NCI-H510A (cell line): Measurements from ENCODE around the gene SPOCK1.
A peak's percentile ranks its signal among the peaks of the same experiment; 100 is the strongest.

ENCODE experiments used
- DNase-seq: peaks from one replicate; lab custom pipeline; 2025; lab: John Stamatoyannopoulos, UW

Gene SPOCK1

DNA sequence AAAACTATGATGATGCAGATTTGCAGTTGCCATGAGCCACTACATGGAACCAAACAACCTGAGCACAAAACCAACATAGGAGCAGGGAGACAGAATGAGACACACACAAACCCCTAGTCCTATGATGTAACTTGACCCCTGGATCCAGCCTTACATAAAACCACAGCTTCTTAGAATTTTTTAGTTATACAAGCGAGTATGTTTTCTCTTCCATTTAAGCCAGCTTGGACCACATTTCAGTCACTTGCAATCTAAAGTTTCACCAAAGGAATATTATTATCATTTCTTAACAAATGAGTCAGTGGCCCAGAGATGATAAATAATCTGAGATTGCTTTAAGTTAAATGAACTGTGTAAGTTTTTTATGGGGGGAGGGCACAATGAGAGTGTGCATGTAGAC, 6.8 kb downstream of the SPOCK1 start:
- no peak for DNase-seq

DNA sequence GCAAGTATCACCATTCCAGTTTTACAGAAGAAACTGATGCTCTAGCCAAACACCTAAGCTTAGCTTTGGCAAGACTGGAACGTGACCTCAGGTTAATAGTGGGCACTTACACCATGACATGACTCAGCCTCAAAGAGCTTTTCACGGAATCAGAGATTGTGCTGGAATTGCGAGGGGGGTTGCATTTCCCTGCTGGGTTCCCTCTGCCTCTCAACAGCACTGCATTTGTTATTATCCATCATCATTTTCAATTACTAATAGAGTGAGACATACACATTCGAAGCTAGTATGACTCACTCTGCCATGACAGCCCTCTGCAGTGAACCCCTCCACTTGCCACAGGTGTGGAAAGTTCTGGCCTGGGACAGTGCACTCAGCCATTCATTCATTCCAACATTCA, 8.0 kb downstream of the SPOCK1 start:
- no peak for DNase-seq

DNA sequence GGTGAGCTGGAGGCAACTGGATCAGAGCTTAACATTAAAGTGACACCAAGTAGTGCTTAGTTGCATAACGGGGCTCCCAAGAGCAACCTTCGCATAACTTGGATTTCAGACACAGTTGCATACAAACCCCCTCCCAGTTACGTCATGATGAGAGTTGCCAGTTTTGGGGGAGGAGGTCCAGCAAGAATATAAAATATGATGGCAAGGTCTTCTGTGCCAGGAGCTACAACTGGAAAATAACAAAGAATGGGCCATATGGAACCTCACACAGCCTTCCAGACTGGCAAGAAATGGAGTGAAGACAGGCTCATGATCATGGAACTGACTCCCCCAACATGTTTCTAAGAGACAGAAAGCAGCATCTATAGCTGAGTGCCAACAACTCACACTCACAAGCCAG, 8.5 kb downstream of the SPOCK1 start:
- no peak for DNase-seq

DNA sequence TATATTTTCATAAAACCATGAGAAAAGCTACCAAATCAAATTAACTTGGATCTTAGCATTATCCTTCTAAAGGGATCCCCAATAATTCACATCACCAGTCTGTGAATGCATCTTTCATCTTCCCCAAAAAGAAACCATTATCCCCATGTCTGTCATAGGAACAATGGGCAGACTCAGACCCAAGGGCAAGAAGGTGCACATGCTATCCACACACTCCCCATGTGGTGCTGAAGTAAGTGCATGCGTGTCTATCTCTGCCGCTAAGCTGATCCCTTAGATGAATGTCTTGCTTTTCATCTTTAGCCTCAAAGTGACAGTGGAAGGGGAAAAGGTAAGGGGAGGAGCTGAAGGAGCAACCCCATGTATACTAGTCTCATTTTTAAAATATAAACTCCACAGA, 10.2 kb downstream of the SPOCK1 start:
- DNase-seq: no peak

DNA sequence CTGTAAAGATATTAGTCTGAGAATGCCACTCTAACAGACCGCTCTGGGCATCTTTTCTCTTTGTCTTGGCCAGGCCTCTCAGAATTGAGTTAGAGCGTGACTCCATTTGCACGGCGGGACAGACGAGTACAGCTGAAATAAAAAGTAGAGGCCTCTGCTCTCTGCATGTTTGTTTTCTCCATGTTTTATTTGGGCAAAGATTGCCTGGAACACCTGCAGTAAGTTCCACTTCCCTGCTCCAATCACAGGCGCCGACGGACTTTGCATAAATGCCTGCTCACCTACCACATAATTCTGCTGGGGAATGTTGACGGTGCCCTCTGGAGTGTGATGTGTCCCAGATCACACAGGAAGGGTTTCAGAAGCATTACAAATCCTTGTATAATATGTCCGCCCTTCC, 10.6 kb downstream of the SPOCK1 start:
- DNase-seq: no peak

DNA sequence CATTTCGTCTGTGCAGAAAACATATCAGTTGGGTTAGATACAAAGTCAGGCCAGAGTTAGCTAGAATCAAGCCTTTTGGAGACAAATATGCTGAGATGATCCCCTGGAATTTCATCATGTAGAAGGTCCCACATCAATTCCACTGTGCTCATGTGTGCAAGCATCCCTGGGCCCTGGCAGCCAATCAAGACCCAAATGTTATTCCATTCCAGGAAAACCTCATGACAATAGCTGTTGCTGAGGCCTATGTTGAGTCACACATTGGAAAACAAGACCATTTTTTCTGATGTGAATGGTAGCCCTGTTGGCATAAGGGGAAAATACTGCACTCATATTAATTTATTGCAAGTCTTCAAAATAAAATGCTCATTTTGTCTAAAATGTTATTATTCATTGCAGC, 11.5 kb downstream of the SPOCK1 start:
- no peak for DNase-seq

DNA sequence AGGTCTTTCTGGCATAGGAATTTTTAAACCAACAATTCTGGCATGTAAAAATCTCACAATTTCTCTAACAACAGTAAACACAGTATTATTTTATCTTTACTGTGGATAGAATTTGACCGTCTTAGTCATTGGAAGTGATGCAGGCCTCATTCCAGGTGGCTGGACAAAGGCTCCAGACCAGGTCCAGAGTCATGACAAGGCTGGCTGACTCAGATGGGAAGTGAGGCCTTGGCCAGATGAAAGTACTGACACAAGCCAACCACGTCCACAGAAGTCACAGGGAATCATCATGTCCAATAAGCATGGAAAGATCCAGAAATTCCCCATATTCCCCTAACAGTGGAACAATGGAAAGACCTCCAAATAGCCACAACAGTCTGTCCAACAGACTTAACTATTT, 12.4 kb downstream of the SPOCK1 start:
- DNase-seq: no peak

DNA sequence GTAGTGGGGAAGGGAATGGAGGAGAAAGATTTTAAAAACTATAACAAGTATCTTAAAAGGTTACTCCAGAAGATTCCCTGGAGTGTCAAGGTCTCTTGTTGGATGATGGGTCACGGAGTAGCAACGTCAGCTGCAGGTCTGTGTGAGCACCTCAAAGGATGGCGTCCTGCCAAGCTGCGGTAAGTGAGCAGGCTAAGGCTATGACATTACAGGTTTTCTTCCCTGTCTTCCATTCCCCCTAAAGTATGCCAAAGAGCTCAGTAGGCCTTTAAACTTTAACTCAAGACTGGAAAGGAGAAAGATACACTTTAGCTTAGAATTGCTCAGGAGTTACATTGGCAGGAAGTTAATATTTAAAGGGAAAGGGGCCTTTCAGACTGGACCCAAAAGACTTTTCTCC, 17.5 kb downstream of the SPOCK1 start:
- DNase-seq: no peak

DNA sequence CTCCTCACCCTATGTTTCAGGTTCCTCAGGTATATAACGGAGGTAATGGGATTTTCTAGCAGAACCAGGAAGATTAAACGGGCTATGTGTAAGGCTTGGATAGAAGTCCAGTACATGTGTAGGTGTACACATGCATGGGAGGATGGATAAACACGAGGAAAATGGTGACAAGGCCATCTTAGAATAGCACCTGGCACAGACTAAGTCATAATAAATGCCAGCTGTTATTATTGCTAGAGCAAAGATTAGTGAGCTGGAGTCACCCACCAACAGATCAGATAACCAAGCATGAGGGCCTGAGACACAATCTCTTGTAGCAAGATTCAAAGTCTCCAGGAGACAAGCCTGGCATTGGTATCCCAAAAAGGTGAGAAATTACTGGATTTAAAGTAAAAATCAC, 21.1 kb downstream of the SPOCK1 start:
- no peak for DNase-seq

DNA sequence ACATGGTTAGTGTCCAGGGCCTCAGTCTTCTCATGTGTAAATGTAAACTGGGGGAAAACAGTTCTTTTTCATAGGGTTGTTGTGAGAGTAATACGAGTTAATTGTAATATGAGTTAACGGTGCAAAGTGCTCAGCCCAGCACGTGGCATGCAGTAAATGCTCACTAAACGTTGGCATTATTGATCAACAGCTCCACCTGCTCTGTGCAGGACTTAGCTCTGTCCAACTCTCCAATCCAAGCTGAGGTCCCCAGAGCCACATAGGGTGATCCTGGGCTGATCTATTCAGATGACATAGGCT, 28.3 kb downstream of the SPOCK1 start:
- no peak for DNase-seq

DNA sequence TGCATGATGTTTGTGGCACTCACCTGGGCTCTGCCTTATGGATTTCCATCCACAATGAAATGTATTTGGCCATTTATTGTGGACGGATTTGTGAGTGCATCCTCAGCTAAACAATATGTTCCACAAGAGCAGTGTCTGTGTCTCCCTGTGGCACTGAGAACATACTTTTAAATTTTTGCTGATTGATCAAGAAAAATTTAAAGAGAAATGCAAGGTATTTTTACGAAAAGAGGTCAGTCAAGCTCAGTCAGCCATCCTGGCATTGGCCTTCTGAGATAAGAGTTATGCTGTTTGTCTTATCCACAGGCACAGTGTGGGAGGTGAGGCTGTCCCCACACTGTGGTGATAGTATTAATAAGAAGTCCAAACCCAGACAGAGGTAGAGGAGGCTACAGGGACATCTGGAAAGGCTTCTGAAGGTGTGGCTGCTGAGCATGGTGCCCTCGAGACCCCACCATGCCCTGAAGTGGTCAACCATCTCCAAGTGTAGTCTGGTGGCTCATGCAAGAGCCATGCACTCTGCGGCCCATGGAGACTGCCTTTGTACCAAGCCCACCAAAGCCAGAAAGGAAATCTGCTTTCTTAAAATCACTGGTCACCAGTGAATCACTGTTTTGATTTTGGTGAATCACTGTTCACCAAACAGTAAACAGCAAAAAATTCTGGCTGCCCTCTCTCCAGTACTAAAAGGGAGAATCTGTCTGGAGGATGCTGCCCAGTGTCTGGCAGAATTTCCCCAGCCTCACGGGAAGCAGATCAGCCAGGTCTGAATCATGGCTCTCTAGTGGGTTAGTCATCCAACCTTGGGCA, 28.8 kb downstream of the SPOCK1 start:
- DNase-seq: no peak

DNA sequence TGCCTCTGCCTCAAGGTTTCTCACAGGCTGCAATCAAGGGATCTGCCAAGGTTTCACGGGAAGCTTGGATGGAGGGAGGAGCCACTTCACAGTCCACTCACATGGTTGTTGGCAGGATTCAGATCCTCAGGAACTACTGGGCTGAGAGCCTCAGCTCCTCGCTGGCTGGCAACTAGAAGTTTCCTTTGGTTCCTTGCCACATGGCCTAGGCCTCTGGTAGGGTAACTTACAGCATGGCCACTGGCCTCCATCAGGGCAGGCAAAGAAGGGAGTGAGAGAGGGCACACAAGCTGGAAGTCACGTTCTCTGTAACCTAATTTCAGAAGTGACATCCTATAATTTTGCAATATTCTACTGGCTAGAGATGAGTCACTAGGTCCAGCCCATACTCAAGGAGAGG, 32.2 kb downstream of the SPOCK1 start:
- DNase-seq: no peak

DNA sequence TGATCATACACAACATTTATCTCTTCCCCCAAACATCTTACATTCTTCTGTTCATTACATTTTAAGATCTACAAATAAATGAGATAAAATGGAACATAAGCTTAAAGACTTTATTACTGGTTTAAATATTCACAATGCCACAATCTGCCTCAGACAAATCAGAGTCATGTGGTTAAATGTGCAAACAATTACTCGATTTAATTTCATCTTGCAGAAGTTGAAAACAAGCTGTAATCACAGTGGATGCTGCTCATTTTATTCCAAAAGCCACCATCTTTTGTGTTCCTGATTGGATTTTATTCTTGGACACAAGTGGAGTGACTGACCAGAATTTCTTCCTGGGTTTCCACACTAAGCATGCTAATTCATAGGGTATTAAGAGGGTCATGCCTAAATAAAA, 33.2 kb downstream of the SPOCK1 start:
- DNase-seq: no peak

DNA sequence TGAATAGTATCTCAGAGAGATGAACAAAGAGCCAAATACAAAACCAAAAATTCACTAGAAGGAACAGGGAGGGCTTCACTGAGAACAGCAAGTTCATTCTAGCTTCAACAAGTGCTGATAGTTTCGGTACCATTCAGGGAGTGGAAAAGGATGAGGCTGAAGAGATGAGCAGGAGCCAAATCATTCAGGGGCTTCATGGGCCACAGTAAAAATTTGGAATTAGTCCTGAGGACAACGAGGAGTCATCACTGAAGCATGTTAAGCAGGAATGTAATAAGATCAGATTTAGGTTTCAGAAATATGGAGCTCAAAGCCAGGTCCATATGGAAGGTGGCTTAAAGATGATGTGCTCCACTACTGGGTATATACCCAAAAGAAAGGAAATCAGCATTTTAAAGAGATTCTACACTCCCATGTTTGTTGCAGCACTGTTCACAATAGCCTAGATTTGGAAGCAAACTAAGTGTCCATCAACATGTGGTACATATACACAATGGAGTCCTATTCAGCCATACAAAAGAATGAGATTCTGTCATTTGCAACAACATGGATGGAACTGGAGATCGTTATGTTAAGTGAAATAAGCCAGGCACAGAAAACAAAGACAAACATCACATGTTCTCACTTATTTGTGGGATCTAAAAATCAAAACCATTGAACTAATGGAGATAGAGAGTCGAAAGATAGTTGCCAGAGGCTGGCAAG, 36.2 kb downstream of the SPOCK1 start:
- DNase-seq: no peak

DNA sequence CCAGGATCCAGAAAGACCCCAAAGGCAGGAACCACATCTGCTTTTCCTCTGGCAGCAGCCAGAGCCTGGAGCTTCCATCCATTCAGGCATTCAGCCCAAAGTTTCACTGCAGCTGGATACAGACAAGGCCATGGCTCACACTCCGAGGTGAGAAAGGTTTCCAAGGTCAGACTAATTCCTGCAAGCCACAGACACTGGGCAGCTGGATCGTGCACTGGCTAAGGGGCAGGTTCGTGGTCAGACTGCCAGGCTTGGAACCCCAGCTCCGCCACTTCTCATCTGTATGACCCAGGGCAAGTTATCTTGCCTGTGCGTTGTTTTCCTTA, 36.9 kb downstream of the SPOCK1 start:
- no peak for DNase-seq

DNA sequence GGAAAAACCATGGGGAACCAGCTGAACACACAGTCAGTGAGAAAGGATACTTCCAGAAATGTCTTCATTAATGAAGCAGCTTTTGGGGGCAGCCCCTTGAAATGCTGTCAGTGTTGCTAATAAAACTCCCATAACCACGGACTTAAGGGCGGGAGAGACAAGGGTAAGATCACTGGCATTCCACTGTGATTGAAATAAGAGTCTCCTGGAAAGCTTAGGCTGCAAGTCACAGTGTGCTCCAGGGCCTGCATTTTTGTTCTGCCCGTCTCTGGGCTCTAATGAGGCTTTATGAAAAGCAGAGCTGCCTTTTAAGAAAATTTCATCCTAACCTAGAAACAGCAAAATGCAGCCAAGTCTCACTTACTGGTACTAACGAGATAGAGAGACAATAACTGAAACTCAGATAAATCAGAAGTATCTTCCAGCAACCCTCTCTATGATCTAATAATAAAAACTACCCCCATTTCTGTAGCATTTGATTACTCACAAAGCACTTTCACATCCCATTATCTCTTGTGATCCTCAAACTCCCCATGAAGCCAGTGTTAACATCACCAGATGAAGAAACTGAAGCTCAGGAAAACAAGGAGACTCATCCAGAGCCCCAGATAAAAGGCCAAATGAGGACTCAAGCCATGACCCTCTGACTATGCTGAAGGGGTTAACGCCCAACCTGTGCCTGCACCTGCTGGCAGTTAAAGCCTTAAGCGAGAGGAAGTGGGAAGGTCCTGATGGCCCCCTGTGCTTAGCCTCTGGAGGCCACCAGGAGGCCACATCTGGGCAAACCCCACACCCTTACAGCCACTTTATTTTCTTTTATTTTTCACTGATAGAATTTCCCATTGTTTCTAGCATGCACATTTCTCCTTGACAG, 37.5 kb downstream of the SPOCK1 start:
- DNase-seq: peak; percentile 25

DNA sequence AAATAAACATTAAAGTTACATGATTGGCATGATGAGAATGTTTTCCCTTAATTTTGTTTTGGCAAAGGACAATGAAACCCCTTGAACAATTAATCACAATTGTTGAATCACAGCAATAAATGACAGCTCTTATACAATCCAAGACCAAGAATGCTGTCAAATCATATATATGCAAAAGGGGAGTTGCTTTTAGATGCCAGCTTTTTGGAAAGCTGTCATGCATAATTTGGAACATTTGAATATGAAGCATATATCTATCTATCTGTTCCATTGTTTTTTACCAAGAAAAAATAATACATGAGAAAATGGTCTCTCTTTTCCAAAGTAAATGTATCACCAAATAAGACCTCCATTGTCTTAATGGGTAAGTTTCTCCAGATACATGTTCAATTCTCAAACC, 44.5 kb downstream of the SPOCK1 start:
- no peak for DNase-seq

DNA sequence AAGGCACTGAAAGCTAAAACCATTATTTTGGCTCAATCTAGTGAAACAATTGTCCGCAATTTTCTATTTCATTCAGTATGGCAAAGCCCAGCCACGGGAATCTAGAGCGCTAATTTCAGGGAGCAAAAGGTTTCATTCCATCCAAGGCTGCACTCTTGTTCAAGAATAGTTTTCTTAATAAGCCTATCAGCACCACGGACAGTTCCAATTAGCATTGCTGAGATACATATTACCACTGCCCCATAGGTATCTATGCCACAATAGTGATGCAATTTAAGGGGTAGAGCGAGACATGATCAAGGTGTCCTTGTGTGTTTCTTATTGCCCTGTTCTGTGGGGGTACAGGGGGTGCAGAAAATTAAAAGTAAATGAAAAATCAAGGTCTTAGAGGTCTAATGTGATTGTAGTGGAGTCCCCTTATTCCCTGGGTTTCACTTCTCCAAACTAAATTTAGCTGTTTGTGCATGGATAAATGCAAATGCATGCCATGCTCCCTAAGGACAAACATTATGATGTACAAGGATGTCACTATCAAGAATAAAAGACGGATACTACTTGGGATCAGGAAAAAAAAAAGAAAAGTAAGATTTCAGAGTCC, 45.5 kb downstream of the SPOCK1 start:
- no peak for DNase-seq

DNA sequence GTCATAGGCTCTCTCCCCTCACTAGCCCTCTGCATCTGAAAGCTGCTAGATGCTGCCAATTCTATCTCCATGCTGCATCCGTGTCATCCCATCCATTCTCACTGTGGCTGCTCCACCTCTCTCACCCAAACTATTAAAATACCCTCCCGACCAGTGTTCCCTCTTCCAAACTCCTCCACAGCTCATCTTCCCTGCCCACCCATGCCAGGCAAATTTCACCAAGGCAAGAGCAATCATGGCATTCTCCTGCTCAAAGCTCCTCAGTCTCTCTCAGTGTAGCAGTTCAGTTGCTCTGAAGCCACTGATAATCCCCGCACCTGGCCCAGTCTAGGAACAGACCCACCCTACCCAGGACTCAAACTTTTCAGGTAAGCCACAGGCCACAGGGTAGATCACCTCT, 48.4 kb downstream of the SPOCK1 start:
- DNase-seq: no peak

DNA sequence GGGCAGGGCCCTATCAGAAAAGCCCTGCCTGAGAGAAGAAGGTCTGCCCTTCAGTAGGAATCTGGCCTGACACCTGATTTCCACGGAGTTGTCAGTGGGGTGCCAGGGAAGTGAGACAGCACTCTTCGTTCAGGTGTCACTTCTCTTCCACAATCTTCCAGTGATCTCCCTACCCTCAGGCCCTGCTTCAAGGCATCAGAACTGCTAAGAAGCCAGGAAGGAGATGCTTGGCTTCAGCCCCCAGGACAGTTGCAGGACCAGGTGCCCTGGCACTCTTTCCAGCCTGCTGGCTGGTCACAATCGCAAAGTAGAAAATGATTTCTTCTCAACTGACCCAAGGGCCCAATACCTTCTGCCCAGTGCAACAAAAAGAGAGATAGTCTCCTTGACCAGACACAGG, 50.3 kb downstream of the SPOCK1 start:
- no peak for DNase-seq

DNA sequence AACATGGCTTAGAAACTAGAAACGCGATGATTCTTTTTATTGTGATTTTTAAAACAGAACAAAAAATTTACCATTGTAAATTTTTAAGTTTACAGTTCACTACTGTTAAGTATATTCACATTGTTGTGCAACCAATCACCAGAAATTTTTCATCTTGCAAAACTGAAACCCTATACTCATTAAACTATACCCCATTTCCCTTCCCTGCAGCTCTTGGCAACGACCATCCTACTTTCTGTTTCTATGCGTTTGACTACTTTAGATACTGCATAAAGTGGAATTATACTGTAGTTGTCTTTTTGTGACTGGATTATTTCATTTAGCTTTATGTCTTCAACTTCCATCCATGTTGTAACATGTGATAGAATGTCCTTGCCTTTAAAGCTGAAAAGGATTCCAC, 52.5 kb downstream of the SPOCK1 start:
- DNase-seq: no peak

DNA sequence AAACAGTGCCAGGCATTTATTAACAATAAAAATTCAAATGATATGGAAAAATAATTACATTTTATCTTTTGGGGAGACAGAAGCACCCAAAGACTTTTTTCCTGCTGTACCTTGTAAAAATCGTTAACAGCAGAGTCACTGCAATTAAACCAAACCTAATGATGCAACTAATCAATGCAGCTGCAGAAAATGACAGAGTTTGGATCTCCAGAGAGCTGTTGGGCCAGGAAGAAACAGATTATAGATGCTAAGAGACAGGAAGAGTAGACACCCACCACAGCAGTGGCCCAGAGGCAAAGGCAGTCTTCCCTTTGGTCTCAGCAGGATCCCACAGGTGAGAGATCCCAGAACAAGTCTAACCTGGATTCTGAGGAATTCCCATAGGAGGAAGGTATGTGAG, 53.0 kb downstream of the SPOCK1 start:
- DNase-seq: no peak

DNA sequence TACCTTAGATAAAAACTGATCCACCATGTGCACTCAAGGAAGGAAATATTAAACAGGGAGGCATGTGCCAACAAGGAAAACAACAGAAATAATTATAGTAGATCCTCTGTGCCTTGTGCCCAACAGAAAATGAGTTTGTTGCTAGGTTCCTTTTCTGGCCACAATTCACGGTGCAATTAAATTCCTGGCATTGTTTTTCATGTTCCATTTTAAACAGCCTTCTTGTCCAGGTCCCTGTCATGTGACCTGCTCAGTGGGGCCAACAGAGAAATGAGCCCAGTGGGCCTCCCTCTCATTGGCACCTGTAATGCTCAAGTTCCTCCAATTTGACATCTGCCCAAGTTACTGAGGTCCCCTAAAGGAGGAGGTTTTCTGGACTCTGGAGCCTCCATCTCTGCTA, 56.5 kb downstream of the SPOCK1 start:
- no peak for DNase-seq
